Psoas muscle (tissue), 8 donors: Measurements from ENCODE around the gene ADAMTS5. TPM values are rescaled to one million over a fixed set of nuclear protein-coding genes. Genes with fewer than 3 reads are reported as not detected.

Source experiments
- ATAC-seq, 4 donors: fragments of 200-7000 bp; cut with Tn5 transposase; one replicate each; pipeline ENCODE4 v1.9.1; 2020; ENCODE audit warnings: moderate library complexity in 3 of 4, mild to moderate bottlenecking in 2 of 4
- DNase-seq, 2 donors: peaks; one replicate each; pipeline ENCODE4 v3.0.0-alpha.2; 2020
- H3K27ac ChIP-seq: fragments of 200-600 bp; one replicate; pipeline ENCODE4 v1.8.0; 2022
- H3K27me3 ChIP-seq, 3 donors: fragments of 200-600 bp in 1 of 3; one replicate each; pipeline versions ENCODE4 v1.6.1 to v1.8.0; 2013 to 2022; ENCODE audit warnings: low read length in 2 of 3, mild to moderate bottlenecking in 2 of 3, moderate library complexity in 1 of 3; ENCODE audit not compliant: insufficient read depth in 3 of 3
- H3K36me3 ChIP-seq, 2 donors: fragments of 200-600 bp in 1 of 2; one replicate each; pipeline versions ENCODE4 v1.6.1 to v1.8.0; 2013 to 2022; ENCODE audit warnings: low read depth in 1 of 2, mild to moderate bottlenecking in 1 of 2, moderate library complexity in 1 of 2; ENCODE audit not compliant: insufficient read depth in 1 of 2
- H3K4me1 ChIP-seq: fragments of 200-600 bp; one replicate; pipeline ENCODE4 v1.8.0; 2022
- H3K4me3 ChIP-seq: fragments of 200-600 bp; one replicate; pipeline ENCODE4 v1.8.0; 2022; ENCODE audit warnings: mild to moderate bottlenecking
- H3K9me3 ChIP-seq: fragments of 200-600 bp; one replicate; pipeline ENCODE4 v1.8.0; 2022
- WGBS, 3 donors: extraction: QIAGEN DNeasy Blood & Tissue Kit; methylation state at CpG; one replicate each; pipeline versions ENCODE4 v1.1.6 to v1.1.7; 2013; 5-methylcytosine and 5-hydroxymethylcytosine counted together
- intact Hi-C, 2 donors: fragments of 100-400 bp; cut with DNase I; formaldehyde crosslinking; loops; one replicate each; pipeline versions ENCODE4 v1.11.0 to v1.14.2; 2022
- polyA plus RNA-seq, 3 donors: library from polyadenylated mRNA; stranded (reverse); fragments of 200-250 nt; gene quantifications; one replicate each; pipeline ENCODE4 v1.2.3, GENCODE V29; 2013
- total RNA-seq, 4 donors: library from RNA; stranded (reverse); fragmentation: NEBNext Ultra II Directional in 2 of 4; extraction: Animal tissue kit (Norgen Biotek cat#: 25700) in 2 of 4; gene quantifications; one replicate each; pipeline versions ENCODE4 v1.2.1 to v1.2.4, GENCODE V29; 2021 to 2023
- TF ChIP-seq, protein P1 (sequence below): fragments of 200-600 bp; IDR thresholded peaks from one replicate; pipeline ENCODE4 v1.8.0; 2022; ENCODE audit warnings: antibody characterized with exemption
- donor health status: healthy with polysubstance abuse.
- donor health status: DM: no; HTN: no; CAD: no; lungs with moderate emphysema.
- donor health status: Bipolar disorder and iron deficiency.
- donor health status: healthy.
- donor health status: DM: yes; HTN: yes; CAD: no.
- donor health status: DM: no; HTN: no; CAD: no.
- donor health status: DM: no; HTN: no; CAD: no.
- donor health status: DM: yes; HTN: yes; CAD: no.

ADAMTS5 gene
- total and polyA plus RNA-seq, 7 donors = 0.60 to 4.3 (median 2.5) TPM

DNA sequence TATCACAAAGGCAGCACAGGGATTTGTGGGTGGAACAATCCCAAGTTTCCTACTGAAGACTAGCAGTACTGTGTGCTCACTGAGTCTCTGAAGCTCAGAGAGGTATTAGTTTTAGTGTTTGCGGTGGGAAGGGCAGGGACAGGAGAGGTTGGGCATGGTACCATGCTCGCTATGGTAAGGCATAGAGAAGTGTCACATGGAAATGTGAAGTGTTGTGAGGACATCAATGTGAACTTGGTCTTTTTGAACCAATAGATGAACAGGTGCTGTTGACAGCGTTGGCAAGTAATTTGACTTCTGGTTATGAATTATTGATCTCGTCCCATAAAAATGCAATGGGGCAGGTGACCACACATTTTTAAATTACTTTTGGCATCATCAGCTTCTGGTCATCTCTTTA lies 65.9 kb downstream of the ADAMTS5 start:
- H3K9me3 ChIP-seq = no peaks in the 10 kb centered on the region
- intact Hi-C loops = no loop called here
- no peak overlapping the region for H3K27ac ChIP-seq
- H3K4me1 ChIP-seq = no peaks in the 10 kb centered on the region
- TF ChIP-seq, protein P1, sequence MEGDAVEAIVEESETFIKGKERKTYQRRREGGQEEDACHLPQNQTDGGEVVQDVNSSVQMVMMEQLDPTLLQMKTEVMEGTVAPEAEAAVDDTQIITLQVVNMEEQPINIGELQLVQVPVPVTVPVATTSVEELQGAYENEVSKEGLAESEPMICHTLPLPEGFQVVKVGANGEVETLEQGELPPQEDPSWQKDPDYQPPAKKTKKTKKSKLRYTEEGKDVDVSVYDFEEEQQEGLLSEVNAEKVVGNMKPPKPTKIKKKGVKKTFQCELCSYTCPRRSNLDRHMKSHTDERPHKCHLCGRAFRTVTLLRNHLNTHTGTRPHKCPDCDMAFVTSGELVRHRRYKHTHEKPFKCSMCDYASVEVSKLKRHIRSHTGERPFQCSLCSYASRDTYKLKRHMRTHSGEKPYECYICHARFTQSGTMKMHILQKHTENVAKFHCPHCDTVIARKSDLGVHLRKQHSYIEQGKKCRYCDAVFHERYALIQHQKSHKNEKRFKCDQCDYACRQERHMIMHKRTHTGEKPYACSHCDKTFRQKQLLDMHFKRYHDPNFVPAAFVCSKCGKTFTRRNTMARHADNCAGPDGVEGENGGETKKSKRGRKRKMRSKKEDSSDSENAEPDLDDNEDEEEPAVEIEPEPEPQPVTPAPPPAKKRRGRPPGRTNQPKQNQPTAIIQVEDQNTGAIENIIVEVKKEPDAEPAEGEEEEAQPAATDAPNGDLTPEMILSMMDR = no peak
- DNase-seq = no peak
- no peaks in the 10 kb centered on the region for H3K36me3 ChIP-seq
- no peak overlapping the region for H3K4me3 ChIP-seq
- H3K27me3 ChIP-seq = peaks cover 0 to 4% (median 0%) of the 10 kb centered on the region in 3 donors
- no peak for ATAC-seq
- 51 to 91% (median 81%) methylated on average over 4 of the region's 4 CpGs for WGBS, 3 donors

DNA sequence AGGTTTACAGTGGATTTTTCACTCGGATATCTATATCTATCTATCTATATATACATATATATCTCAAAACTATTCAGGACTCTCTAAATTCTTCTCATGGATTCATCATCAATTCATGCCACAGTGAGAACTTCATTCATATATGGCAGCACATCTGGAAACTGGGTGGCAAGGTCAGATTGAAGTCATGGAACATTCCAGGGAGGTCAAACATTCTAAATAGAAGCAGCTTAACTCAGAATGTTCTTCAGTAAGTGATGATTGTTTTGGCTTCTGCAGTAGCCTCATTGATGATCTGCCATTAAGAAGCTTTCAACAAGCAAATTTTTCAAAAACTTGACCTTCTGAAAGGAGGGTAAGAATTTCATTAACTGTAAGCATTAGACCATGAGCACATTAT lies 74.7 kb downstream of the ADAMTS5 start:
- H3K27ac ChIP-seq = no peak overlapping the region
- WGBS, 3 donors = 76 to 81% (median 81%) methylated on average over 1 of the region's 1 CpG
- H3K36me3 ChIP-seq = no peaks in the 10 kb centered on the region
- no peaks in the 10 kb centered on the region for H3K27me3 ChIP-seq
- DNase-seq (no peak), ATAC-seq (no peak)
- intact Hi-C loops = no loop called here
- TF ChIP-seq, protein P1 = no peak
- no peak overlapping the region for H3K4me3 ChIP-seq
- no peaks in the 10 kb centered on the region for H3K4me1 ChIP-seq
- H3K9me3 ChIP-seq = no peaks in the 10 kb centered on the region

DNA sequence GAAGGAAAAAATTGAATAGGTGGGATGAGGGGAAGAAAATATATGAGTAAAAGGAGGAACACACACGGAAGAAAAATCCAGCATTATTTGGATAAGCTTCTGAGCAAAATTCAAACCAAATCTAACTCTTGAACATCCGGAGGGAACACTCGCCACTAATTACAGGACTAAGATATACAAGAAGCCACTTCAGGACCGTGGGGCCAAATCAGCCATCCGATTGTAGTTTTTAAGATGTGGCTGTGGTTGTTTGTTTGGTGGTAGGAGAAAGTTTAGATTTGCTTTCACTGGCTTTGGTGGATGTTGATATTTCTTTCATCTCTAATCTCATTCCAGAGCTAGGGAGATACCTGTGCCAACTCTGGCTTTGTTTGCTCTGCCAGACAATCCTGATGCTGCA lies 78.0 kb downstream of the ADAMTS5 start:
- TF ChIP-seq, protein P1 = no peak
- intact Hi-C loops = no loop called here
- WGBS, 3 donors = 58 to 79% (median 62%) methylated on average over 5 of the region's 5 CpGs
- no peak overlapping the region for H3K4me3 ChIP-seq
- ATAC-seq = no peak
- no peaks in the 10 kb centered on the region for H3K27me3 ChIP-seq
- no peaks in the 10 kb centered on the region for H3K36me3 ChIP-seq
- DNase-seq = no peak
- H3K4me1 ChIP-seq = no peaks in the 10 kb centered on the region
- no peak overlapping the region for H3K27ac ChIP-seq
- no peaks in the 10 kb centered on the region for H3K9me3 ChIP-seq

DNA sequence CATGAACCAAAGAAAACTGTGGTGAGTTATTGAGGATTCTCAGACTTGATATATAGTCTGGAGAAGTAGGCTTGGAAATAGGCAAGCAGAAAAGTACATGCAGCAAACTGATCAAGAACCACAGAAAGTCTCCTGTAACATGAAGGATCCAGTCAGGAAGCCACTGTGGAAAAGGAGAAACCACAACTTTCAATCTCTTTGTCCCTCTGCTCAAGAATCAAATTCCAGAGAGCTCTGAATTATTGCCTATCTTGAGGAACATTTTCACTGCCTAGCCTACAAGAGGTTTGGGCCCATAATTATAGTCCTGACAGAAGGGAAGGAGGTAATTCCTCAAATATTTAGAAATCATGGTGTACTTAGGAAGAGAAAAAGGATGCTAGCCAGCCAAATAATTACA lies 78.6 kb downstream of the ADAMTS5 start:
- Histone ChIP-seq H3K27ac (no peak overlapping the region), H3K27me3 (no peaks in the 10 kb centered on the region), H3K9me3 (no peaks in the 10 kb centered on the region), H3K36me3 (no peaks in the 10 kb centered on the region), H3K4me1 (no peaks in the 10 kb centered on the region), H3K4me3 (no peak overlapping the region)
- ATAC-seq (no peak), DNase-seq (no peak)
- TF ChIP-seq, protein P1 = no peak
- intact Hi-C loops = no loop called here

DNA sequence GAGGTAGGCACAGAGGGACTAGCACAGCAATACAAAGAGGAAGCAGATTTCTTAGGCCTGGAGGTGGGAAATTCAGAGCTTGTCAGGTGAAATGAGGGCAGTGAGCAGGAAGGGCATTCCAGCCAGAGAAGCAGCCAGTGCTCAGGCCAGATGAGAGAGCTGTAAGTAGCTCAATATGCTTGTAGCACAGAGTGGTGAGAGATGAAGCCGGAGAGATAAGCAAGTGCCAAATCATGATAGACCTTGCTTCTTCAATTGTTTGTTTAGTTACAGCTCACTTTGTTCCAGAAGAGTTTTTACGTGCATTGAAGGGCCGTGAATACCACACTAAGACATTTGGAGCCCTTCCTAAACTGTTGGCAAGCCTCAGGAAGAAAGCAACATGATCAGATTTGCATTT lies 79.6 kb downstream of the ADAMTS5 start:
- intact Hi-C loops = no loop called here
- H3K4me1 ChIP-seq = no peaks in the 10 kb centered on the region
- no peak overlapping the region for H3K4me3 ChIP-seq
- ATAC-seq = no peak
- H3K27me3 ChIP-seq = no peaks in the 10 kb centered on the region
- WGBS, 3 donors = 27 to 67% (median 42%) methylated on average over 3 of the region's 3 CpGs
- no peaks in the 10 kb centered on the region for H3K9me3 ChIP-seq
- TF ChIP-seq, protein P1 = no peak
- no peak overlapping the region for H3K27ac ChIP-seq
- H3K36me3 ChIP-seq = no peaks in the 10 kb centered on the region
- DNase-seq = no peak
